ENCODE results near the gene ZNF684.

- TF ChIP-seq CTCF (IDR thresholded peaks at IDR 0.05) (no peak), POLR2A (IDR thresholded peaks at IDR 0.05) (no peak), POLR2AphosphoS5 (IDR thresholded peaks at IDR 0.05) (no peak)
Measured at GRCh38 chr1:40507973-40508372, 23.5 kb upstream of the ZNF684 start.
